OCI-LY1 (cell line): ENCODE measurements around the gene CACHD1.

Source experiments
- EZH2 ChIP-seq: fragments of 200-600 bp; sonication (generic), shearing (Covaris generic); IDR thresholded peaks from 2 replicates; pipeline ENCODE4 v1.8.0; 2017; ENCODE audit warnings: borderline replicate concordance, mixed run types, mild to moderate bottlenecking, antibody characterized with exemption, low read length, moderate library complexity, mixed read lengths
- TF ChIP-seq, protein P1 (sequence below): fragments of 200-600 bp; sonication (generic), shearing (Covaris generic); IDR thresholded peaks from 2 replicates; pipeline ENCODE4 v1.5.1; 2017; ENCODE audit warnings: mild to moderate bottlenecking, antibody characterized with exemption, low read length, moderate library complexity, mixed read lengths

DNA sequence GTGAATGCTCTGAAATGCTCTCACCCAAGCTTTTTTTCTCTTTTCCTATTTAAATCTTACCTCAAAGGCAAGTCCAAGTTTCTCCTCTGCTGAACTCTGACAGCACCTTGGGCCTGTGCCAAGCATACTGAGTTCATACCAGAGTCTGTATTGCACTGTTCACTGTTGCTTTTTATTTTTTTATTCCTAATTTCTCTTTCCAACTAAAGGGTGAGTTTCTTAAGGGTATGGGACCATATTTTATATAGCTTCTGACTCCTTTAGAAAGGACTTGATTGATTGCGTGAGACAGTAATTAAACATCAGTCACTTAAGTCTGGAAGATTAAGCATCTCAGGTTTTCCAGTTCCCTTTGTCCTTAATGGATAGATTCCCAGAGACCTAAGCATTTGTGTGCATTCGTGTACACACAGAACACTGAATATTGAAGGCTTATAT lies 69.9 kb downstream of the CACHD1 start:
- TF ChIP-seq, protein P1, sequence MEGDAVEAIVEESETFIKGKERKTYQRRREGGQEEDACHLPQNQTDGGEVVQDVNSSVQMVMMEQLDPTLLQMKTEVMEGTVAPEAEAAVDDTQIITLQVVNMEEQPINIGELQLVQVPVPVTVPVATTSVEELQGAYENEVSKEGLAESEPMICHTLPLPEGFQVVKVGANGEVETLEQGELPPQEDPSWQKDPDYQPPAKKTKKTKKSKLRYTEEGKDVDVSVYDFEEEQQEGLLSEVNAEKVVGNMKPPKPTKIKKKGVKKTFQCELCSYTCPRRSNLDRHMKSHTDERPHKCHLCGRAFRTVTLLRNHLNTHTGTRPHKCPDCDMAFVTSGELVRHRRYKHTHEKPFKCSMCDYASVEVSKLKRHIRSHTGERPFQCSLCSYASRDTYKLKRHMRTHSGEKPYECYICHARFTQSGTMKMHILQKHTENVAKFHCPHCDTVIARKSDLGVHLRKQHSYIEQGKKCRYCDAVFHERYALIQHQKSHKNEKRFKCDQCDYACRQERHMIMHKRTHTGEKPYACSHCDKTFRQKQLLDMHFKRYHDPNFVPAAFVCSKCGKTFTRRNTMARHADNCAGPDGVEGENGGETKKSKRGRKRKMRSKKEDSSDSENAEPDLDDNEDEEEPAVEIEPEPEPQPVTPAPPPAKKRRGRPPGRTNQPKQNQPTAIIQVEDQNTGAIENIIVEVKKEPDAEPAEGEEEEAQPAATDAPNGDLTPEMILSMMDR, result no peak
- TF ChIP-seq EZH2, result no peak
